Calu3 (cell line): ENCODE data around the gene HEXB. TPM values are rescaled to one million over a fixed set of nuclear protein-coding genes. Genes with fewer than 3 reads are reported as not detected.

Experiments used
- BruUV-seq: library from RNA; stranded (reverse); fragments of 400-500 nt; replicated peaks from 2 replicates; lab custom pipeline; 2021; lab: Mats Ljungman, UMichigan
- CTCF ChIA-PET: fragments of 300-600 bp; sonication (Branson Sonifier 250); formaldehyde crosslinking; loops from one replicate; lab custom pipeline; 2022; ENCODE audit warnings: antibody characterized with exemption; lab: Charles Lee
- DNase-seq: peaks from one replicate; pipeline ENCODE4 v3.0.0; 2022
- H3K27ac Mint-ChIP-seq: one replicate; pipeline ENCODE4 v1.8.0; 2022; ENCODE audit warnings: mixed read lengths; ENCODE audit not compliant: unreplicated experiment
- H3K27me3 Mint-ChIP-seq: one replicate; pipeline ENCODE4 v1.8.0; 2022; ENCODE audit warnings: mixed read lengths; ENCODE audit not compliant: unreplicated experiment
- H3K36me3 Mint-ChIP-seq: one replicate; pipeline ENCODE4 v1.8.0; 2022; ENCODE audit warnings: mild to moderate bottlenecking, moderate library complexity, mixed read lengths; ENCODE audit not compliant: insufficient read depth, unreplicated experiment
- H3K4me1 Mint-ChIP-seq: one replicate; pipeline ENCODE4 v1.8.0; 2022; ENCODE audit warnings: mild to moderate bottlenecking, low read depth, mixed read lengths; ENCODE audit not compliant: unreplicated experiment
- H3K4me3 Mint-ChIP-seq: one replicate; pipeline ENCODE4 v1.8.0; 2022; ENCODE audit warnings: mild to moderate bottlenecking, low read depth, moderate library complexity, mixed read lengths; ENCODE audit not compliant: unreplicated experiment
- H3K9me3 Mint-ChIP-seq: one replicate; pipeline ENCODE4 v1.8.0; 2022; ENCODE audit warnings: low read depth, mixed read lengths; ENCODE audit not compliant: unreplicated experiment
- CTCF ChIP-seq: fragments of 200-600 bp; IDR thresholded peaks from one replicate; pipeline ENCODE4 v1.8.0; 2022; ENCODE audit warnings: antibody characterized with exemption; ENCODE audit not compliant: unreplicated experiment
- intact Hi-C: fragments of 100-400 bp; cut with micrococcal nuclease; formaldehyde crosslinking; loops from one replicate; pipeline ENCODE4 v1.10.0; 2022; ENCODE audit not compliant: unreplicated experiment
- total RNA-seq: library from RNA; stranded (reverse); gene quantifications from 2 replicates; pipeline ENCODE4 v1.2.3, GENCODE V29; 2022

HEXB gene
- total RNA-seq, 1 experiment from 2014 or later = 212 TPM

DNA sequence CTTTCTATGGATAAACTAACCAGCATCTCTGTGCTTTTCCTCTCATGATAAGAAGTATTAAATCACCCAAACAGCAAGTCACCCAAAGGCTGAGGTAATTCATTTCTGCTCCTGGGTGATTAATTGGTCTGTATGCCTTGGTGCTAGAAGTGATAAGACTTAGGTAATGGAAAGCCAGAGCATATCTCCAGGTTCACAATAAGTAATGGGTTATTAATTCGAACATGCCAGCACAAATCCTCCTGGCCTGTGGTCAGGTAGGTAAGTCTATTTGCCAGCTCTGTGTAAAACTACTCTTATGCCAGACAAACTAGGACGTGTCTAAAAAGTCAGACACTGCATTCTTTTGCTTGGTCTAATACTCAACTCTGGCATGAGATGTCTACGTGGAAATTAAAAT is 33.3 kb upstream of the HEXB start:
- H3K4me3 Mint-ChIP-seq = no peak overlapping the region
- no peaks in the 10 kb centered on the region for H3K27me3 Mint-ChIP-seq
- peaks cover 32% of the 10 kb centered on the region for H3K4me1 Mint-ChIP-seq
- CTCF ChIA-PET = no interaction called here
- DNase-seq = no peak
- no peak overlapping the region for H3K27ac Mint-ChIP-seq
- no peaks in the 10 kb centered on the region for H3K36me3 Mint-ChIP-seq
- intact Hi-C loops = no loop called here
- no TSS peak for BruUV-seq
- TF ChIP-seq CTCF = no peak
- H3K9me3 Mint-ChIP-seq = no peaks in the 10 kb centered on the region

GRCh38 chr5:74652576-74652975 is 32.5 kb upstream of the HEXB start:
- H3K36me3 Mint-ChIP-seq = no peaks in the 10 kb centered on the region
- no peak for DNase-seq
- no peaks in the 10 kb centered on the region for H3K27me3 Mint-ChIP-seq
- CTCF ChIA-PET = no interaction called here
- no peak overlapping the region for H3K27ac Mint-ChIP-seq
- intact Hi-C loops = no loop called here
- no peak overlapping the region for H3K4me3 Mint-ChIP-seq
- BruUV-seq = no TSS peak
- H3K9me3 Mint-ChIP-seq = no peaks in the 10 kb centered on the region
- peaks cover 23% of the 10 kb centered on the region for H3K4me1 Mint-ChIP-seq
- TF ChIP-seq CTCF = no peak

- intact Hi-C loops = no loop called here
- no peak for TF ChIP-seq CTCF
- DNase-seq = no peak
- H3K27ac Mint-ChIP-seq = no peak overlapping the region
- H3K9me3 Mint-ChIP-seq = no peaks in the 10 kb centered on the region
- peaks cover 10% of the 10 kb centered on the region for H3K4me1 Mint-ChIP-seq
- no peak overlapping the region for H3K4me3 Mint-ChIP-seq
- no peaks in the 10 kb centered on the region for H3K36me3 Mint-ChIP-seq
- H3K27me3 Mint-ChIP-seq = no peaks in the 10 kb centered on the region
- CTCF ChIA-PET = no interaction called here
- BruUV-seq = no TSS peak
Observed at GRCh38 chr5:74653991-74654390, 31.0 kb upstream of the HEXB start.

GRCh38 chr5:74655206-74655605 is 29.8 kb upstream of the HEXB start:
- Mint-ChIP-seq H3K27ac (no peak overlapping the region), H3K4me1 (no peaks in the 10 kb centered on the region), H3K9me3 (no peaks in the 10 kb centered on the region), H3K36me3 (no peaks in the 10 kb centered on the region), H3K27me3 (peaks cover 11% of the 10 kb centered on the region), H3K4me3 (no peak overlapping the region)
- TF ChIP-seq CTCF = no peak
- intact Hi-C loops = no loop called here
- CTCF ChIA-PET = interaction anchor here (0.6 to 0.8 kb wide), 2 partner anchors 19 to 30 kb away, joined by 3 read pairs; partner anchors contain the start of gene HEXB
- DNase-seq = no peak
- BruUV-seq = no TSS peak
